A673 (cell line): ENCODE results near the gene SETX. TPM values are rescaled to one million over a fixed set of nuclear protein-coding genes. Genes with fewer than 3 reads are reported as not detected.

Experiments used
- BruUV-seq: library from RNA; stranded (reverse); fragments of 400-500 nt; replicated peaks from 2 replicates; lab custom pipeline; 2021; lab: Mats Ljungman, UMichigan
- CTCF ChIA-PET: fragments of 300-600 bp; sonication (Branson Sonifier 250); formaldehyde crosslinking; loops from one replicate; lab custom pipeline; 2022; ENCODE audit warnings: antibody characterized with exemption; lab: Charles Lee
- POLR2A ChIA-PET: fragments of 300-600 bp; sonication (Branson Sonifier 250); formaldehyde crosslinking; loops from one replicate; lab custom pipeline; 2022; ENCODE audit warnings: antibody characterized with exemption; ENCODE audit not compliant: low non-redundant PET; lab: Charles Lee
- DNase-seq: peaks from one replicate; pipeline ENCODE4 v3.0.0-alpha.2; 2015; ENCODE audit warnings: low spot score
- H3K27ac ChIP-seq: fragments of 200-600 bp; sonication (generic); 2 replicates; pipeline ENCODE4 v1.5.1; 2016; ENCODE audit warnings: mixed run types, low read depth, mild to moderate bottlenecking, mixed read lengths, antibody characterized with exemption, low read length; ENCODE audit not compliant: poor library complexity, severe bottlenecking
- H3K27me3 ChIP-seq: fragments of 200-600 bp; sonication (generic); replicated peaks from 2 replicates; pipeline ENCODE4 v1.6.1; 2017; ENCODE audit warnings: mixed run types, low read depth, mild to moderate bottlenecking, mixed read lengths, antibody characterized with exemption, low read length; ENCODE audit not compliant: insufficient read depth, poor library complexity
- H3K36me3 ChIP-seq: fragments of 200-600 bp; sonication (generic); 2 replicates; pipeline ENCODE4 v1.6.1; 2016; ENCODE audit warnings: mixed run types, mild to moderate bottlenecking, mixed read lengths, antibody characterized with exemption, low read length; ENCODE audit not compliant: insufficient read depth, poor library complexity, severe bottlenecking
- H3K4me1 ChIP-seq: fragments of 200-600 bp; sonication (generic); 2 replicates; pipeline ENCODE4 v1.6.1; 2017; ENCODE audit warnings: mixed run types, mild to moderate bottlenecking, mixed read lengths, antibody characterized with exemption, low read length; ENCODE audit not compliant: insufficient read depth, poor library complexity, severe bottlenecking
- H3K4me3 ChIP-seq: fragments of 200-600 bp; sonication (generic); 2 replicates; pipeline ENCODE4 v1.5.1; 2016; ENCODE audit warnings: low read depth, mixed run types, mild to moderate bottlenecking, mixed read lengths, low read length; ENCODE audit not compliant: poor library complexity, severe bottlenecking
- H3K9me3 ChIP-seq: fragments of 200-600 bp; sonication (generic); 2 replicates; pipeline ENCODE4 v1.6.1; 2016; ENCODE audit warnings: mixed run types, low read depth, mild to moderate bottlenecking, mixed read lengths, antibody characterized with exemption, low read length; ENCODE audit not compliant: poor library complexity, severe bottlenecking
- EZH2 ChIP-seq: fragments of 200-600 bp; sonication (generic); IDR thresholded peaks from 2 replicates; pipeline ENCODE4 v1.6.1; 2017; ENCODE audit warnings: borderline replicate concordance, low read depth, mild to moderate bottlenecking, mixed read lengths, antibody characterized with exemption, low read length; ENCODE audit not compliant: poor library complexity, severe bottlenecking
- intact Hi-C: fragments of 100-400 bp; cut with micrococcal nuclease; formaldehyde crosslinking; loops from one replicate; pipeline ENCODE4 v1.10.0; 2022; ENCODE audit not compliant: unreplicated experiment
- total RNA-seq: library from RNA; stranded (reverse); gene quantifications from 2 replicates; pipeline ENCODE4 v1.2.3, GENCODE V29; 2021
- TF ChIP-seq, protein P1 (sequence below): fragments of 300-800, 200-600 bp; sonication (generic); conservative IDR thresholded peaks from 2 replicates; pipeline ENCODE4 v1.5.1; 2017; ENCODE audit warnings: low read depth, mild to moderate bottlenecking, antibody characterized with exemption, low read length, moderate library complexity, mixed read lengths

SETX gene
- total RNA-seq, 1 experiment from 2014 or later = 41.4 TPM

DNA sequence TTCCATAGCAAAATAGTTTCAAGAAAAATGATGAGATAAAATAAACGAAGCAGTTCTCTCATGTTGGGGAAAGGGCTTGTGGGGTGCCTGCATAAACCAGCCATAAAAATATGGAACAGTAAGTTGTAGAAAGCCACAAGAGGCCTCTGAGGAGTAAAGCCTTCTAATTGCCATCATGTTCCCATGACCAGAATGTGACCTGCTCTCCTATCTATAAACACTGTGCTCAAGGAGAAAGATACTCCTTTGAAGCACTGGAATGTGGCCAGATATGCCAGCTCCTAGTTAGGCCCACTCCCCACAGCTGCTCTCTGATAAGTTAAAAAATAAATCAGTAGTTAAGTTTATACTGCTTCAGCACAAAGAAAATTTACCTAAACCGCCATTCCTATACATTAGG is 65.8 kb downstream of the SETX start:
- DNase-seq = no peak
- Histone ChIP-seq H3K4me3 (no peak overlapping the region), H3K9me3 (no peaks in the 10 kb centered on the region), H3K36me3 (peaks cover 43% of the 10 kb centered on the region), H3K4me1 (no peaks in the 10 kb centered on the region), H3K27me3 (no peaks in the 10 kb centered on the region), H3K27ac (no peak overlapping the region)
- intact Hi-C loops = no loop called here
- ChIA-PET POLR2A (no interaction called here), CTCF (no interaction called here)
- TF ChIP-seq EZH2 = no peak
- TF ChIP-seq, protein P1, sequence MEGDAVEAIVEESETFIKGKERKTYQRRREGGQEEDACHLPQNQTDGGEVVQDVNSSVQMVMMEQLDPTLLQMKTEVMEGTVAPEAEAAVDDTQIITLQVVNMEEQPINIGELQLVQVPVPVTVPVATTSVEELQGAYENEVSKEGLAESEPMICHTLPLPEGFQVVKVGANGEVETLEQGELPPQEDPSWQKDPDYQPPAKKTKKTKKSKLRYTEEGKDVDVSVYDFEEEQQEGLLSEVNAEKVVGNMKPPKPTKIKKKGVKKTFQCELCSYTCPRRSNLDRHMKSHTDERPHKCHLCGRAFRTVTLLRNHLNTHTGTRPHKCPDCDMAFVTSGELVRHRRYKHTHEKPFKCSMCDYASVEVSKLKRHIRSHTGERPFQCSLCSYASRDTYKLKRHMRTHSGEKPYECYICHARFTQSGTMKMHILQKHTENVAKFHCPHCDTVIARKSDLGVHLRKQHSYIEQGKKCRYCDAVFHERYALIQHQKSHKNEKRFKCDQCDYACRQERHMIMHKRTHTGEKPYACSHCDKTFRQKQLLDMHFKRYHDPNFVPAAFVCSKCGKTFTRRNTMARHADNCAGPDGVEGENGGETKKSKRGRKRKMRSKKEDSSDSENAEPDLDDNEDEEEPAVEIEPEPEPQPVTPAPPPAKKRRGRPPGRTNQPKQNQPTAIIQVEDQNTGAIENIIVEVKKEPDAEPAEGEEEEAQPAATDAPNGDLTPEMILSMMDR = no peak
- no TSS peak for BruUV-seq

GRCh38 chr9:132288361-132288760 is 66.4 kb downstream of the SETX start:
- Histone ChIP-seq H3K4me1 (no peaks in the 10 kb centered on the region), H3K9me3 (no peaks in the 10 kb centered on the region), H3K36me3 (peaks cover 48% of the 10 kb centered on the region), H3K27me3 (no peaks in the 10 kb centered on the region), H3K4me3 (no peak overlapping the region), H3K27ac (no peak overlapping the region)
- POLR2A ChIA-PET = no interaction called here
- CTCF ChIA-PET = no interaction called here
- TF ChIP-seq EZH2 = no peak
- TF ChIP-seq, protein P1 = no peak
- no peak for DNase-seq
- intact Hi-C loops = no loop called here
- BruUV-seq = no TSS peak

DNA sequence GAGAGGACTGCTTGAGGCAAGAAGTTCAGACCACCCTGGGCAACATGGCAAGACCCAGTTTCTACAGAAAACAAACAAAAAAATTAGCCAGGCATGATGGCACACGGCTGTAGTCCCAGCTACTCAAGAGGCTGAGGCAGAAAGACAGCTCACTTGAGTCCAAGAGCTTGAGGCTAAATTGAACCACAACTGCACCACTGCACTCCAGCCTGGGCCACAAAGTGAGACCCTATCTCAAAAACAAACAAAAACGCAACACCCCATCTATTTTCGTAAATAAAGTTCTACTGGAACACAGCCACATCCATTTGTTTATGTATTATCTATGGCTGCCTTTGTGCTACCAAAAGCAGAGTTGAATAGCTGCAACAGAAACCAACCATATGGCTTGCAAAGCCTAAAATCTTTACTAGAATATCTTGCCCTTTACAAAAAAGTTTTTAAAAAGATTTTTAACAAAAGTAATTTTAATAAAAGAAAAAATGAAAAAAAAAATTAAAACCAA is 67.5 kb downstream of the SETX start:
- intact Hi-C loops = no loop called here
- Histone ChIP-seq H3K9me3 (no peaks in the 10 kb centered on the region), H3K36me3 (peaks cover 59% of the 10 kb centered on the region), H3K4me1 (no peaks in the 10 kb centered on the region), H3K27me3 (no peaks in the 10 kb centered on the region), H3K27ac (no peak overlapping the region), H3K4me3 (no peak overlapping the region)
- POLR2A ChIA-PET = no interaction called here
- no TSS peak for BruUV-seq
- TF ChIP-seq, protein P1 = no peak
- no peak for TF ChIP-seq EZH2
- CTCF ChIA-PET = no interaction called here
- no peak for DNase-seq
